ENCODE data around the gene CHTOP. TPM values are rescaled to one million over a fixed set of nuclear protein-coding genes. Genes with fewer than 3 reads are reported as not detected.

Gene CHTOP
- total RNA-seq, 1 donor from 2014 or later, result 47.9 TPM

- Mint-ChIP-seq H3K9me3 (ENCODE audit: low read depth) (no peaks in the 10 kb centered on the region), H3K27ac (ENCODE audit: unreplicated experiment) (no peak overlapping the region), H3K4me3 (ENCODE audit: unreplicated experiment) (no peak overlapping the region), H3K4me1 (ENCODE audit: low read depth) (peaks cover 10% of the 10 kb centered on the region), H3K27me3 (ENCODE audit: low read depth) (no peaks in the 10 kb centered on the region), H3K36me3 (ENCODE audit: low read depth) (peaks cover 58% of the 10 kb centered on the region)
- no peak for DNase-seq (ENCODE audit: low spot score)
- TF ChIP-seq CTCF (IDR thresholded peaks at IDR 0.05), result no peak
Measured at GRCh38 chr1:153640861-153641260, 7.0 kb downstream of the CHTOP start.

- peak; percentile 62 for DNase-seq (ENCODE audit: low spot score)
- peaks cover 53% of the 10 kb centered on the region for H3K36me3 Mint-ChIP-seq (ENCODE audit: low read depth)
- H3K4me1 Mint-ChIP-seq (ENCODE audit: low read depth), result peaks cover 5% of the 10 kb centered on the region
- H3K27me3 Mint-ChIP-seq (ENCODE audit: low read depth), result no peaks in the 10 kb centered on the region
- TF ChIP-seq CTCF (IDR thresholded peaks at IDR 0.05), result no peak
- no peak overlapping the region for H3K4me3 Mint-ChIP-seq (ENCODE audit: unreplicated experiment)
- no peaks in the 10 kb centered on the region for H3K9me3 Mint-ChIP-seq (ENCODE audit: low read depth)
- no peak overlapping the region for H3K27ac Mint-ChIP-seq (ENCODE audit: unreplicated experiment)
Measured at GRCh38 chr1:153642161-153642560, 8.3 kb downstream of the CHTOP start.

- TF ChIP-seq CTCF (IDR thresholded peaks at IDR 0.05), result no peak
- no peaks in the 10 kb centered on the region for H3K9me3 Mint-ChIP-seq (ENCODE audit: low read depth)
- H3K4me3 Mint-ChIP-seq (ENCODE audit: unreplicated experiment), result no peak overlapping the region
- DNase-seq (ENCODE audit: low spot score), result peak; percentile 68
- H3K27me3 Mint-ChIP-seq (ENCODE audit: low read depth), result no peaks in the 10 kb centered on the region
- no peaks in the 10 kb centered on the region for H3K4me1 Mint-ChIP-seq (ENCODE audit: low read depth)
- peaks cover 49% of the 10 kb centered on the region for H3K36me3 Mint-ChIP-seq (ENCODE audit: low read depth)
- H3K27ac Mint-ChIP-seq (ENCODE audit: unreplicated experiment), result no peak overlapping the region
Measured at GRCh38 chr1:153643100-153643499, 9.2 kb downstream of the CHTOP start.

- no peaks in the 10 kb centered on the region for H3K4me1 Mint-ChIP-seq (ENCODE audit: low read depth)
- H3K27ac Mint-ChIP-seq (ENCODE audit: unreplicated experiment), result no peak overlapping the region
- H3K27me3 Mint-ChIP-seq (ENCODE audit: low read depth), result no peaks in the 10 kb centered on the region
- H3K9me3 Mint-ChIP-seq (ENCODE audit: low read depth), result no peaks in the 10 kb centered on the region
- H3K36me3 Mint-ChIP-seq (ENCODE audit: low read depth), result peaks cover 46% of the 10 kb centered on the region
- TF ChIP-seq CTCF (IDR thresholded peaks at IDR 0.05), result no peak
- H3K4me3 Mint-ChIP-seq (ENCODE audit: unreplicated experiment), result no peak overlapping the region
- no peak for DNase-seq (ENCODE audit: low spot score)
Measured at GRCh38 chr1:153643816-153644215, 9.9 kb downstream of the CHTOP start.

GRCh38 chr1:153646672-153647345 is 12.9 kb downstream of the CHTOP start:
- no peaks in the 10 kb centered on the region for H3K9me3 Mint-ChIP-seq (ENCODE audit: low read depth)
- no peak for TF ChIP-seq CTCF (IDR thresholded peaks at IDR 0.05)
- no peak overlapping the region for H3K27ac Mint-ChIP-seq (ENCODE audit: unreplicated experiment)
- H3K4me1 Mint-ChIP-seq (ENCODE audit: low read depth), result no peaks in the 10 kb centered on the region
- H3K4me3 Mint-ChIP-seq (ENCODE audit: unreplicated experiment), result no peak overlapping the region
- peak; percentile 12 for DNase-seq (ENCODE audit: low spot score)
- H3K27me3 Mint-ChIP-seq (ENCODE audit: low read depth), result no peaks in the 10 kb centered on the region
- peaks cover 37% of the 10 kb centered on the region for H3K36me3 Mint-ChIP-seq (ENCODE audit: low read depth)

Measured in chondrocyte (in vitro differentiated cells).